Skeletal muscle tissue (tissue), 4 donors: ENCODE measurements around the gene XKR7. TPM values are rescaled to one million over a fixed set of nuclear protein-coding genes. Genes with fewer than 3 reads are reported as not detected.

Experiments used
- H3K27ac ChIP-seq: one replicate; pipeline ENCODE4 v1.7.0; 2013; ENCODE audit warnings: mild to moderate bottlenecking, low read depth, low read length, inconsistent platforms
- H3K27me3 ChIP-seq, 3 donors: one replicate each; pipeline ENCODE4 v1.7.0; 2013; ENCODE audit warnings: low read length in 3 of 3; ENCODE audit not compliant: control insufficient read depth in 3 of 3, insufficient read depth in 3 of 3
- H3K36me3 ChIP-seq, 3 donors: one replicate each; pipeline ENCODE4 v1.7.0; 2013; ENCODE audit warnings: low read length in 3 of 3; ENCODE audit not compliant: control insufficient read depth in 3 of 3, insufficient read depth in 3 of 3
- H3K4me1 ChIP-seq, 3 donors: one replicate each; pipeline ENCODE4 v1.7.0; 2013; ENCODE audit warnings: low read length in 3 of 3, mild to moderate bottlenecking in 3 of 3; ENCODE audit not compliant: control insufficient read depth in 3 of 3, insufficient read depth in 3 of 3
- H3K4me3 ChIP-seq, 3 donors: one replicate each; pipeline ENCODE4 v1.7.0; 2013; ENCODE audit warnings: low read length in 3 of 3
- H3K9ac ChIP-seq, 3 donors: one replicate each; pipeline ENCODE4 v1.7.0; 2013; ENCODE audit warnings: low read length in 3 of 3, mild to moderate bottlenecking in 3 of 3, moderate library complexity in 2 of 3, low read depth in 1 of 3
- H3K9me3 ChIP-seq, 3 donors: one replicate each; pipeline ENCODE4 v1.7.0; 2013; ENCODE audit warnings: low read length in 3 of 3; ENCODE audit not compliant: control insufficient read depth in 3 of 3
- total RNA-seq: library from RNA; depleted of rRNA; stranded (reverse); fragments of >200 nt; gene quantifications from one replicate; pipeline ENCODE4 v1.2.3, GENCODE V29; 2014
- donor health status: Osteomylitis.

XKR7 gene
- total RNA-seq, 1 donor from 2014 or later: not detected

- no peaks in the 10 kb centered on the region for H3K4me1 ChIP-seq
- no peaks in the 10 kb centered on the region for H3K36me3 ChIP-seq
- H3K27ac ChIP-seq: no peak overlapping the region
- no peak overlapping the region for H3K4me3 ChIP-seq
- H3K27me3 ChIP-seq: peaks cover 9 to 23% (median 14%) of the 10 kb centered on the region in 3 donors
- no peaks in the 10 kb centered on the region for H3K9me3 ChIP-seq
- H3K9ac ChIP-seq: no peak overlapping the region
Measured at GRCh38 chr20:31974951-31975487, 7.1 kb downstream of the XKR7 start.

GRCh38 chr20:31975874-31976273, 7.9 kb downstream of the XKR7 start:
- no peaks in the 10 kb centered on the region for H3K4me1 ChIP-seq
- no peak overlapping the region for H3K4me3 ChIP-seq
- no peak overlapping the region for H3K27ac ChIP-seq
- peaks cover 9 to 19% (median 14%) of the 10 kb centered on the region in 3 donors for H3K27me3 ChIP-seq
- no peak overlapping the region for H3K9ac ChIP-seq
- no peaks in the 10 kb centered on the region for H3K36me3 ChIP-seq
- H3K9me3 ChIP-seq: no peaks in the 10 kb centered on the region

GRCh38 chr20:31977080-31977479, 9.1 kb downstream of the XKR7 start:
- Histone ChIP-seq H3K9me3 (no peaks in the 10 kb centered on the region), H3K4me3 (no peak overlapping the region), H3K27me3 (peaks cover 9 to 24% (median 15%) of the 10 kb centered on the region in 3 donors), H3K27ac (no peak overlapping the region), H3K36me3 (no peaks in the 10 kb centered on the region), H3K9ac (no peak overlapping the region), H3K4me1 (no peaks in the 10 kb centered on the region)

- peaks cover 8 to 23% (median 9%) of the 10 kb centered on the region in 3 donors for H3K27me3 ChIP-seq
- H3K9me3 ChIP-seq: no peaks in the 10 kb centered on the region
Measured at GRCh38 chr20:31979713-31980426, 11.9 kb downstream of the XKR7 start.

GRCh38 chr20:31981784-31982183, 13.8 kb downstream of the XKR7 start:
- no peaks in the 10 kb centered on the region for H3K4me1 ChIP-seq
- no peak overlapping the region for H3K27ac ChIP-seq
- H3K9me3 ChIP-seq: no peaks in the 10 kb centered on the region
- peaks cover 2 to 13% (median 4%) of the 10 kb centered on the region in 3 donors for H3K27me3 ChIP-seq
- no peaks in the 10 kb centered on the region for H3K36me3 ChIP-seq
- H3K9ac ChIP-seq: no peak overlapping the region
- no peak overlapping the region for H3K4me3 ChIP-seq

More at GRCh38 chr20:31979713-31980426, 11.9 kb downstream of the XKR7 start:
- H3K36me3 ChIP-seq: no peaks in the 10 kb centered on the region
- no peaks in the 10 kb centered on the region for H3K4me1 ChIP-seq
- no peak overlapping the region for H3K9ac ChIP-seq
- H3K4me3 ChIP-seq: no peak overlapping the region
- H3K27ac ChIP-seq: no peak overlapping the region

- H3K4me1 ChIP-seq: no peaks in the 10 kb centered on the region
Measured at GRCh38 chr20:31984981-31985471, 17.1 kb downstream of the XKR7 start.

GRCh38 chr20:31987744-31988143, 19.8 kb downstream of the XKR7 start:
- Histone ChIP-seq H3K36me3 (no peaks in the 10 kb centered on the region), H3K27me3 (peaks cover 0 to 6% (median 5%) of the 10 kb centered on the region in 3 donors), H3K4me1 (no peaks in the 10 kb centered on the region), H3K9me3 (no peaks in the 10 kb centered on the region), H3K27ac (no peak overlapping the region), H3K9ac (no peak overlapping the region), H3K4me3 (no peak overlapping the region)

More at GRCh38 chr20:31984981-31985471, 17.1 kb downstream of the XKR7 start:
- H3K36me3 ChIP-seq: no peaks in the 10 kb centered on the region
- H3K4me3 ChIP-seq: no peak overlapping the region
- H3K9me3 ChIP-seq: no peaks in the 10 kb centered on the region
- no peak overlapping the region for H3K27ac ChIP-seq
- peaks cover 0 to 10% (median 4%) of the 10 kb centered on the region in 3 donors for H3K27me3 ChIP-seq
- H3K9ac ChIP-seq: no peak overlapping the region

- Histone ChIP-seq H3K9me3 (no peaks in the 10 kb centered on the region), H3K4me1 (no peaks in the 10 kb centered on the region), H3K27ac (no peak overlapping the region), H3K9ac (no peak overlapping the region), H3K4me3 (no peak overlapping the region), H3K27me3 (peaks cover 0 to 8% (median 5%) of the 10 kb centered on the region in 3 donors), H3K36me3 (no peaks in the 10 kb centered on the region)
Measured at GRCh38 chr20:31988430-31989015, 20.6 kb downstream of the XKR7 start.

GRCh38 chr20:31989030-31989645, 21.2 kb downstream of the XKR7 start:
- Histone ChIP-seq H3K27me3 (peaks cover 4 to 12% (median 9%) of the 10 kb centered on the region in 3 donors), H3K36me3 (no peaks in the 10 kb centered on the region), H3K4me3 (no peak overlapping the region), H3K9ac (no peak overlapping the region), H3K27ac (no peak overlapping the region), H3K9me3 (no peaks in the 10 kb centered on the region), H3K4me1 (no peaks in the 10 kb centered on the region)
